Body of pancreas (tissue), 4 donors: Measurements from ENCODE around the gene YBEY.

Experiments
- POLR2A ChIP-seq, 3 donors: fragments of 450-650 bp; IDR thresholded peaks; one replicate each; pipeline ENCODE4 v1.6.1; 2016; ENCODE audit warnings: antibody characterized with exemption in 3 of 3, mild to moderate bottlenecking in 2 of 3
- TF ChIP-seq, protein P1 (sequence below), 7 experiments: fragments of 450-650 bp in 4 of 7; fragments of 200-600 bp in 3 of 7; sonication (generic) in 3 of 7; IDR thresholded peaks; one replicate each; pipeline ENCODE4 v1.5.1; 2016 to 2019; ENCODE audit warnings: antibody characterized with exemption in 7 of 7

DNA sequence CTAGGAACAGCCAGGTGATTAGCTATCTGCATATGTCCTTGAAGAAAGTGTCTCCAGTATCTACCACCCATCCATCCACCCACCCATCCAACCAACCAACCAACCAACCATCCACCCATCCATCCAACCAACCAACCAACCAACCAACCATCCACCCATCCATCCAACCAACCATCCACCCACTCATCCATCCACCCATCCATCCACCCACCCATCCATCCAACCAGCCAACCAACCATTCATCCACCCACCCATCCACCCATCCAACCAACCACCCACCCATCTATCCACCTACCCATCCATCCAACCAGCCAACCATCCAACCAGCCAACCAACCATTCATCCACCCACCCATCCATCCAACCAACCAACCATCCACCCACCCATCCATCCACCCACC, 25.4 kb downstream of the YBEY start:
- TF ChIP-seq, protein P1, sequence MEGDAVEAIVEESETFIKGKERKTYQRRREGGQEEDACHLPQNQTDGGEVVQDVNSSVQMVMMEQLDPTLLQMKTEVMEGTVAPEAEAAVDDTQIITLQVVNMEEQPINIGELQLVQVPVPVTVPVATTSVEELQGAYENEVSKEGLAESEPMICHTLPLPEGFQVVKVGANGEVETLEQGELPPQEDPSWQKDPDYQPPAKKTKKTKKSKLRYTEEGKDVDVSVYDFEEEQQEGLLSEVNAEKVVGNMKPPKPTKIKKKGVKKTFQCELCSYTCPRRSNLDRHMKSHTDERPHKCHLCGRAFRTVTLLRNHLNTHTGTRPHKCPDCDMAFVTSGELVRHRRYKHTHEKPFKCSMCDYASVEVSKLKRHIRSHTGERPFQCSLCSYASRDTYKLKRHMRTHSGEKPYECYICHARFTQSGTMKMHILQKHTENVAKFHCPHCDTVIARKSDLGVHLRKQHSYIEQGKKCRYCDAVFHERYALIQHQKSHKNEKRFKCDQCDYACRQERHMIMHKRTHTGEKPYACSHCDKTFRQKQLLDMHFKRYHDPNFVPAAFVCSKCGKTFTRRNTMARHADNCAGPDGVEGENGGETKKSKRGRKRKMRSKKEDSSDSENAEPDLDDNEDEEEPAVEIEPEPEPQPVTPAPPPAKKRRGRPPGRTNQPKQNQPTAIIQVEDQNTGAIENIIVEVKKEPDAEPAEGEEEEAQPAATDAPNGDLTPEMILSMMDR (IDR thresholded peaks at IDR 0.05): no peak
- no peak for TF ChIP-seq POLR2A (IDR thresholded peaks at IDR 0.05)
